ENCODE data around the gene TIE1. TPM values are rescaled to one million over a fixed set of nuclear protein-coding genes. Genes with fewer than 3 reads are reported as not detected.

The TIE1 gene
- total and polyA plus RNA-seq, 2 of the 13 experiments (the other 11 are each of a cell fraction or from before 2014, with no cell fraction given) = 0.58 to 0.84 TPM

GRCh38 chr1:43298055-43298454 lies 2.7 kb upstream of the TIE1 start:
- no TSS peak for BruUV-seq (replicated peaks)
- intact Hi-C loops (cut with micrococcal nuclease; ENCODE audit: unreplicated experiment) (no loop called here), in situ Hi-C loops (cut with HindIII; ENCODE audit: extremely low pct_ligation_motif_present, low pct_unique_long_range_greater_than_20kb) (no loop called here)
- DNase-seq (ENCODE audit: low spot score) (no peak), FAIRE-seq (no peak), ATAC-seq (no peak)
- 25% methylated on average over 1 of the region's 1 CpG for WGBS (ENCODE audit: low lambda C conversion rate)
- CTCF ChIA-PET (ENCODE audit: low intra/inter-chr PET ratio, low total read pairs) = no interaction called here
- Histone ChIP-seq H3K27ac (ENCODE audit: extremely low read length, insufficient read depth, low read length) (no peak overlapping the region), H3K4me1 (ENCODE audit: insufficient read depth, low read length) (peaks cover 19% of the 10 kb centered on the region), H3K27me3 (ENCODE audit: control insufficient read depth in 1 of 2, insufficient read depth in 2 of 2, low read length in 2 of 2) (peaks cover 0 to 17% of the 10 kb centered on the region in 2 experiments; a peak in 3 of 5 replicates), H2AFZ (ENCODE audit: low read length) (no peak overlapping the region), H3K79me2 (ENCODE audit: insufficient read depth, low read length) (no peaks in the 10 kb centered on the region), H3K36me3 (replicated peaks in 1 of 2; ENCODE audit: control insufficient read depth in 1 of 2, insufficient read depth in 2 of 2, low read length in 2 of 2) (no peaks in the 10 kb centered on the region), H3K9me3 (ENCODE audit: low read length) (no peaks in the 10 kb centered on the region), H3K9ac (ENCODE audit: insufficient read depth, low read depth, low read length) (no peak overlapping the region), H4K20me1 (ENCODE audit: insufficient read depth, low read length) (no peaks in the 10 kb centered on the region), H3K4me2 (ENCODE audit: low read depth, low read length) (no peak overlapping the region), H3K4me3 (replicated peaks in 1 of 3; ENCODE audit: insufficient read depth in 1 of 3, low read depth in 2 of 3, low read length in 3 of 3) (no peak overlapping the region)
- TF ChIP-seq CENPX (CRISPR knock-in tag; IDR thresholded peaks at IDR 0.05) (no peak), ARHGAP35 (CRISPR knock-in tag; IDR thresholded peaks at IDR 0.05; ENCODE audit: borderline replicate concordance) (no peak), KLF15 (CRISPR knock-in tag; IDR thresholded peaks at IDR 0.05; ENCODE audit: borderline replicate concordance) (no peak), ZNF580 (CRISPR knock-in tag; IDR thresholded peaks at IDR 0.05; ENCODE audit: borderline replicate concordance, low read depth) (no peak), ZNF253 (CRISPR knock-in tag; IDR thresholded peaks at IDR 0.05; ENCODE audit: borderline replicate concordance) (no peak), TMF1 (CRISPR knock-in tag; IDR thresholded peaks at IDR 0.05; ENCODE audit: low read depth) (no peak), ZNF674 (CRISPR knock-in tag; IDR thresholded peaks at IDR 0.05; ENCODE audit: low read depth) (no peak), ZNF143 (CRISPR knock-in tag; IDR thresholded peaks at IDR 0.05) (no peak)
- POLR2A ChIA-PET = no interaction called here

- H3K4me3 ChIP-seq (replicated peaks in 1 of 3; ENCODE audit: insufficient read depth in 1 of 3, low read depth in 2 of 3, low read length in 3 of 3) = no peak overlapping the region
- in situ Hi-C loops (cut with HindIII; ENCODE audit: extremely low pct_ligation_motif_present, low pct_unique_long_range_greater_than_20kb) (no loop called here), intact Hi-C loops (cut with micrococcal nuclease; ENCODE audit: unreplicated experiment) (no loop called here)
- no peaks in the 10 kb centered on the region for H3K79me2 ChIP-seq (ENCODE audit: insufficient read depth, low read length)
- peaks cover 0 to 9% of the 10 kb centered on the region in 2 experiments; a peak in 2 of 5 replicates for H3K27me3 ChIP-seq (ENCODE audit: control insufficient read depth in 1 of 2, insufficient read depth in 2 of 2, low read length in 2 of 2)
- H2AFZ ChIP-seq (ENCODE audit: low read length) = no peak overlapping the region
- ChIA-PET CTCF (ENCODE audit: low intra/inter-chr PET ratio, low total read pairs) (no interaction called here), POLR2A (no interaction called here)
- ATAC-seq (no peak), DNase-seq (ENCODE audit: low spot score) (no peak), FAIRE-seq (no peak)
- no peaks in the 10 kb centered on the region for H3K36me3 ChIP-seq (replicated peaks in 1 of 2; ENCODE audit: control insufficient read depth in 1 of 2, insufficient read depth in 2 of 2, low read length in 2 of 2)
- no peak overlapping the region for H3K9ac ChIP-seq (ENCODE audit: insufficient read depth, low read depth, low read length)
- no peaks in the 10 kb centered on the region for H4K20me1 ChIP-seq (ENCODE audit: insufficient read depth, low read length)
- H3K4me1 ChIP-seq (ENCODE audit: insufficient read depth, low read length) = peaks cover 29% of the 10 kb centered on the region
- H3K27ac ChIP-seq (ENCODE audit: extremely low read length, insufficient read depth, low read length) = no peak overlapping the region
- H3K4me2 ChIP-seq (ENCODE audit: low read depth, low read length) = no peak overlapping the region
- H3K9me3 ChIP-seq (ENCODE audit: low read length) = no peaks in the 10 kb centered on the region
- BruUV-seq (replicated peaks) = no TSS peak
- TF ChIP-seq KLF12 (CRISPR knock-in tag; IDR thresholded peaks at IDR 0.05; ENCODE audit: borderline replicate concordance) (no peak), ZNF609 (CRISPR knock-in tag; IDR thresholded peaks at IDR 0.05; ENCODE audit: borderline replicate concordance) (no peak), PBX2 (CRISPR knock-in tag; IDR thresholded peaks at IDR 0.05) (no peak)
Observed at GRCh38 chr1:43299101-43299500, 1.7 kb upstream of the TIE1 start.

Data from HepG2 (cell line).